OCI-LY3 (cell line): Measurements from ENCODE around the gene GIMAP7.

Experiments used
- EZH2phosphoT487 ChIP-seq: fragments of 200-600 bp; shearing (Covaris generic); IDR thresholded peaks from 2 replicates; pipeline ENCODE4 v1.6.1; 2018; ENCODE audit warnings: antibody characterized with exemption, mixed run types, low read depth
- TF ChIP-seq, protein P1 (sequence below): fragments of 200-600, 300-600 bp; sonication (generic); IDR thresholded peaks from 2 replicates; pipeline ENCODE4 v1.5.1; 2014; ENCODE audit warnings: antibody characterized with exemption, low read length, low read depth

DNA sequence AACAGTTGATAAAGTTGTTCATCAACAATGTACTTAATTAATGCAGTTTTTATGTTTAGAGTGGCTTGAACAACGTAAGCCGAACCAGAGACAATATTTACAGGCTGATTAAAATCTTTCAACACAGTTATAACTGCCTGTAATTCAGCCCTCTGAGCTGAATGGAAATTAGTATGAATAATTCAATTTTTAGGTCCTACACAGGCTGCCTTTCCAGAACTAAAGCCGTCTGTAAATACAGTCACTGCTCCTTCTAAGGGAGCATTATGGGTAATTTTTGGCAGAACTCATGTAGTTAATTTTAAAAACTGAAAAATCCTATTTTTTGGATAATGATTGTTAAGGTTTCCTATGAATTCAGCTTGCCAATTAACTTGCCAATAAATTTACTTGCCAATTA is 49.9 kb downstream of the GIMAP7 start:
- TF ChIP-seq, protein P1, sequence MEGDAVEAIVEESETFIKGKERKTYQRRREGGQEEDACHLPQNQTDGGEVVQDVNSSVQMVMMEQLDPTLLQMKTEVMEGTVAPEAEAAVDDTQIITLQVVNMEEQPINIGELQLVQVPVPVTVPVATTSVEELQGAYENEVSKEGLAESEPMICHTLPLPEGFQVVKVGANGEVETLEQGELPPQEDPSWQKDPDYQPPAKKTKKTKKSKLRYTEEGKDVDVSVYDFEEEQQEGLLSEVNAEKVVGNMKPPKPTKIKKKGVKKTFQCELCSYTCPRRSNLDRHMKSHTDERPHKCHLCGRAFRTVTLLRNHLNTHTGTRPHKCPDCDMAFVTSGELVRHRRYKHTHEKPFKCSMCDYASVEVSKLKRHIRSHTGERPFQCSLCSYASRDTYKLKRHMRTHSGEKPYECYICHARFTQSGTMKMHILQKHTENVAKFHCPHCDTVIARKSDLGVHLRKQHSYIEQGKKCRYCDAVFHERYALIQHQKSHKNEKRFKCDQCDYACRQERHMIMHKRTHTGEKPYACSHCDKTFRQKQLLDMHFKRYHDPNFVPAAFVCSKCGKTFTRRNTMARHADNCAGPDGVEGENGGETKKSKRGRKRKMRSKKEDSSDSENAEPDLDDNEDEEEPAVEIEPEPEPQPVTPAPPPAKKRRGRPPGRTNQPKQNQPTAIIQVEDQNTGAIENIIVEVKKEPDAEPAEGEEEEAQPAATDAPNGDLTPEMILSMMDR: no peak
- no peak for TF ChIP-seq EZH2phosphoT487
